ENCODE measurements around the gene CNTNAP2.

The CNTNAP2 gene

GRCh38 chr7:148129023-148129422 lies 2012.4 kb downstream of the CNTNAP2 start:
- DNase-seq = no peak

DNA sequence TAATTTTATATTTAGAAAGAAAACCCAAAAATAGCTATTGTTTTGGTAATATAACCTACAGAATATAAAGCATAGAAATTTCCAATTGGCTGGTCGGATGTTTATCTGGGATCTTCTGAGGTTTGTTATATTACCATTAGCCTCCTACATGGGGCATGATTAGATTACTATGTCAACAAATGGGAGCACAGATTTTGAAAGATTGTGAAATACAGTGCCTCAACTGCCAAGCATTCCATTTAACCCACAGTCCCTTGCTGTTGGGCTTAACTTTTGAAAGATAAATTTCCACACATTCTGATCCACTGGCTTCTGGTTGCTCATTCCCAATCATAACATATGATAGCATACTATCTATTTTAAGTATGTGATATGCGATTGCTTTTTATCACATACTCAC lies 2018.5 kb downstream of the CNTNAP2 start:
- DNase-seq = no peak

DNA sequence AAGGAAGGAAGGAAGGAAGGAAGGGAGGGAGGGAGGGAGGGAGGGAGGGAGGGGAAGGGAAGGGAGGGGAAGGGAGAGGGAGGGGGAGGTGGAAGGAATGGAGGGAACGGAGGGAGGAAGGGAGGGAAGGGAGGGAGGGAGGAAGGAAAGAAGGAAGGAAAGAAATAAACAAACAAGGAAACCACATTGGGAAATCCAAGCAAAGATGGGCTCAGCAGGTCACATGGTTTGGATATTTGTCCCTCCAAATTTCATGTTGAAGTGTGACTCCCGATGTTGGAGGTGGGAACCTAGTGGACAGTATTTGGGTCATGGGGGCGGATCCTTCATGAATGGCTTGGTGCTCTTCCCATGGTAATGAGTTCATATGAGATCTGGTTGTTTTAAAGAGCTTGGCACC lies 2019.4 kb downstream of the CNTNAP2 start:
- DNase-seq = no peak

- DNase-seq = no peak
These were observed 2026.2 kb downstream of the CNTNAP2 start for GRCh38 chr7:148142660-148143248.

GRCh38 chr7:148144827-148145226 lies 2028.2 kb downstream of the CNTNAP2 start:
- no peak for DNase-seq

DNA sequence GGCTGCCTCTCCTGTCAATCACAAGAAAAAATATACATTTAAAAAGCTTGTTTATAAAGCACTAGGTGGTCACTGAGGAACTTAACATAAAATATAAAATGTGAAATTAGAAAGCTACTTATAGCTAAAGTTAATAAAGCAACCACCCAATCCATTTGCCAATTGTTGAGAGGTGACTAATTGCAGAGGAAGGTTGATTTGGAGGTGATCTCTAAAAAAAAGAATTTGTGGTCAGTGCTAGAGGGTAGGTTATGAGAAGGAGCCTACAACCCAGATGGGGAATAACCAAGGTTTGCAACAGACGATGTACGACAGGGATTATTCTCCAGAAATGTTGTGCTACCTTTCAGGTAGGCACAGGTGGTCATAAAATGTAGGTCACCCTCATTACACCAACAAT lies 2029.7 kb downstream of the CNTNAP2 start:
- no peak for DNase-seq

DNA sequence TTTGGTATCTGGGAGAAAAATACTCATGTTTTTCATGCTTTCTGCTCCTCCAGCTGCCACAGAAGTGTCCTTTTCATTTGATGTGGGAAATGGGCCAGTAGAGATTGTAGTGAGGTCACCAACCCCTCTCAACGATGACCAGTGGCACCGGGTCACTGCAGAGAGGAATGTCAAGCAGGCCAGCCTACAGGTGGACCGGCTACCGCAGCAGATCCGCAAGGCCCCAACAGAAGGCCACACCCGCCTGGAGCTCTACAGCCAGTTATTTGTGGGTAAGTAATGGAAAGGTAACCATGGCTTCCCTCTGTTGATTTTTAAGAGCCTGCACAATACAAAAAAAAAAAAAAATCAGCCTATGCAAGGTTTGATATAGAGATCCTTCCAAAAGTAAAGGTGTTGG lies 2030.8 kb downstream of the CNTNAP2 start:
- DNase-seq = no peak

GRCh38 chr7:148148456-148148855 lies 2031.9 kb downstream of the CNTNAP2 start:
- no peak for DNase-seq

DNA sequence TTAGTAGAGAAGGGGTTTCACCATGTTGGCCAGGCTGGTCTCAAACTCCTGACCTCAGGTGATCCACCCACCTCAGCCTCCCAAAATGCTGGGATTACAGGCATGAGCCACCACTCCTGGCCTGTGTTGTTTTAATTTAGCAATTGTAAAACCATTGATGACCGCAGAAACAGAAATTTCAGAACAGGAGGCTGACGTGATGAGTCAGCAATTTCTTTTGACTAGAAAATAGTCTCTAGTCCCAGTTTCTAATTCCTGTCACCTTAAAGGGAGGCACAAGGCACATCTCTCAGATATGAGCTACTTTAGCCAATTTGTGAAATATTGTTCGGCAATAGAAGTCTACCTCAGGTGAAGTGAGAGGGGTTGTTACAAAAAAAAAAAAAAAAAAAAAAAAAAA lies 2033.1 kb downstream of the CNTNAP2 start:
- DNase-seq = no peak

DNA sequence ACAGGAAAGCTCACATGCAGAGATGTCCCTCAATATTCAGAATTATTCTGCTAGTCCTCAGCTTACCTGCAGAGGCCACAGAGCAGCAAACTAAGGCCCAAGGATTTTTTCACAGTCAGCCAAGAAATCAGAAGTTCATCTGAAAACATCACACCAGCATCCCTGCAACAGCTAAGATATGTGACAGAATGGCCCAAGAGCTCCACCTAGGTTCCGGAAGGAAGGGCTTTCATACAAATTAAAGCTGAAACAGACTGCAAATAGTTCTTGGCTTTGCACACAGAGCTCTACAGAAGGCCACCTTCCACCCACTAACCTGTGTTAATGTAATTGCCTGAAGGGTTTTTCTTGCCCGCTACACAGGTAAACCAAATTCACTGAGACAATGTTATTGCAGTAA lies 2035.2 kb downstream of the CNTNAP2 start:
- DNase-seq = no peak

- DNase-seq = no peak
These were observed 2037.1 kb downstream of the CNTNAP2 start for GRCh38 chr7:148153616-148154284.

GRCh38 chr7:148155000-148155399 lies 2038.4 kb downstream of the CNTNAP2 start:
- no peak for DNase-seq

DNA sequence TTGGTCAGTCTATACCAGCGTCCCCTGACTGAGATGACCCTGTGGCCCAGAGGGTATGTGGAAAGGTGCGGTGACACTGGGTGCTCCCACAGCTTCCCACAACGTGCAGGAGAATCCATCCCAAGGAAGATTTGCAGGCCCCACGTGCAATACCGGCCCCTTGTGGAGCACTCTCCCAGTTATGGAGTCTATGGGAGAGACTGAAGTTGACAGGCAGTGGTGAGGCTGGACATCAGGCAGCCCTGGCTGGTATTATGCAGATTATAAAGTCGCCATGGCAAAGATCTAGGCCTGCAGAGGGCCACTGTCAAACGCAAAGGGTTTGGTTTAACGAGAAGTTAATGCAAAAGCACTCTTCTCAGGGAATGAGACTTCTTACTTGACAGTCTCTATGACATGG lies 2039.2 kb downstream of the CNTNAP2 start:
- DNase-seq = no peak

DNA sequence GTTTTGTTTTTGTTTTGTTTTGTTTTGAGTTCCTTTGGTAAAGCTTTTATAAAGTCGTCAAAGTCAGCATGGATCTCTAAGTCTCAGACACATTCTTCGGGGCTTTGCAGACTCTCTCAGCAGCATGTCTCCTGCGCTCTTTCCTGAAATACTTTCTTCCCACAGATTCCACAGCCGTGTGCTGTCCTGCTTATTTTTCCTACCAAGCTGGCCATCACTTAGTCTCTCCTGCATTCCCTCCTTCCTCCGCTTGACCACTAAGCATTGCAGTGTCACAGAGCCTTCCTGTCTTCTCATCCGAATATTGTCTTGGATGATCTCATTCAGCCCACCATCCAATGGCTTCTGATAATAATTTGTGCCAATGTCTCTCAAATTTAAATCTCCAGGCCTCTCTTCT lies 2039.6 kb downstream of the CNTNAP2 start:
- DNase-seq = no peak

- no peak for DNase-seq
These were observed 2042.7 kb downstream of the CNTNAP2 start for GRCh38 chr7:148159331-148159730.

GRCh38 chr7:148161776-148162175 lies 2045.2 kb downstream of the CNTNAP2 start:
- DNase-seq = no peak

- no peak for DNase-seq
These were observed 2046.2 kb downstream of the CNTNAP2 start for GRCh38 chr7:148162808-148163207.

GRCh38 chr7:148163246-148163645 lies 2046.6 kb downstream of the CNTNAP2 start:
- DNase-seq = no peak

DNA sequence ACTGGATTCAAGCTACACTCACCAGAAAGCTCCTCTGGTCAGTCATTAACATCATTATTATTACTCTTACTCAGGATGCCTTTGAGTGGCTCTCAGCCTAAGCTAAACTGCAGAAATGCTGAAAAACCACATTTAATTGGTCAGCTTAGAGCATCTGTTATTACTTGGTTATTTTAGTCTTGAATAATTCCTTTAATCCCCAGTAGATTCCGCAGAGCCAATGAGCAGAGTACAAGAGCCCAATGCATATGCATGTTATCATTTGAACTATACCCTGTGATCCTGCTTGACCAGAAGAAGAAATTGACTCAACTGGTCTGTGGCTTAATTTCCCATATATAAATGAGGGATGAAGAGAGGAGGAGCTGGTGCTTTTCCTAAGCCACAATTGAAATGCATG lies 2056.3 kb downstream of the CNTNAP2 start:
- no peak for DNase-seq

DNA sequence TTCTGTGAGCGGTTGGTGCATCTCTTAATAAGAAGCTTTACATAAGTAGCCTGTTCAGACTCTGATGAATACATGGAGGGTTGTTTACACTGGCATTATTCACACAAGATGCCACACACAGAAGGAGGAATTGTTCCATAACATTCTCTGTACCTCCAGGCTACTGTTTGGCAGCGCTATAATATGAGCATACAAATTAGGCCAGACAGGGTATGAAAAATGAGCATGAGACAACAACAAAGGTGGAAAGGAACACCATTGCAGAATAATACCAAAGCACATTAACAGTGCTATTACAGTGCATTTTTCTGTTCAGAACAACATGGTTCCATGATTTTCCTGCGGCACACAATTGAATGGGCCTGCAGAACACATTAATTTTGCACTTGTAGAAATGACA lies 2056.8 kb downstream of the CNTNAP2 start:
- DNase-seq = no peak

DNA sequence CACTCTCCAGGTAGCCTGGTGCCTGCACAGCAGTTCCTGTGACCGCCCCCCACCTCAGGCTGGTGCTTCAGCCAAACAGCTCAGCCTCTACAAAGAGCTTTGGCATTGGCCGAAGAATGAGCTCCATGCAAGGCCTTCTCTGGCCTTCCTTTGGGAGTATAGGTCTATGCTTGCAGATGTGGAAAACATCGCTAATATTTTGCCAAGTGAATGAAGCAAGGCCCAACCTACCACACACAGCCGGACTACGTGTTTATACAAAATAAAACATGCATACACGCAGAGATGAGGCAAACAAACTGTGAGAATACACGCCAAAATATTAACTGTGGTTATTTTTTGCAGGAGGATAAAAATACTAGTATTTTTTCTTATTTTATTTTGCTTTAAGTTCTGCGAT lies 2057.8 kb downstream of the CNTNAP2 start:
- DNase-seq = no peak

DNA sequence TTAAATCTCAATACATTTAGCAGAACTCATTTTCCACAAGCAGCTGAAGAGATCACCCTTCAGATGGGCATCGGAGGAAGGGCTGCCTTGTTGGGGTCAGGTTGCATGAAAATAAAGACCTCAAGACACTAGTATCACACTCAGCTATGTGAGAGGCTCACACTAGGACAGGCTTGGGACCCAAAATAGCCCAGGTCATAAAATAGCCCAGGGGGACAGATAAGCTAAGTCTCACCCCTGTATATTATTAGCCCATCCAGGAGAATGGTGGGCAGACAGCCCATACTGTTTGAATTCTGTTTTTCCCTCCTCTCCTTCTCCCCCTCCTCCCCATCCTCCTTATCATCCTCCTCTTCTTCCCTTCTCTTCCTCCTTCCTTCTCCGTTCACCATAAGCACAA lies 2058.9 kb downstream of the CNTNAP2 start:
- DNase-seq = no peak

GRCh38 chr7:148177972-148178371 lies 2061.4 kb downstream of the CNTNAP2 start:
- DNase-seq = no peak

GRCh38 chr7:148180075-148180474 lies 2063.5 kb downstream of the CNTNAP2 start:
- DNase-seq = no peak

DNA sequence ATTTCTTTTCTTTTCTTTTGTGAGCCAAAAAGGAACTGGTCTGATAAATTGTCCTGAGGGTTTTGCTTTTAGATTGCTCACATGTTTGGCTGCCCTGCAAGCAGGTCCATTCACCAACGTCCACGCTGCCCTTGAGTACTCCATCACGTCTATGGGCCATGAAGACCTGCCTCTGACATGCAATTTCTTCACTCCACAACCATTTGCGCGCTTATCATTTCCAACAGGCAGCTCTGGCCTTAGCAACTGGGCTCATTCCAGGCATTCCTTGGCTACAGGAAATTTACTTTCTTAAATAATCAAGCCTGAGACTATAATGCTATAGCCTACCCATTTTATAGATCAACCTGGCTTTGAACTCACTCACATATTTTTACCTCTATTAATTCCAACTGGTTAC lies 2065.7 kb downstream of the CNTNAP2 start:
- no peak for DNase-seq
